ENCODE measurements around the gene RIMKLB.

GRCh38 chr12:8699714-8700113, 1.9 kb downstream of the RIMKLB start:
- TF ChIP-seq, protein P1, sequence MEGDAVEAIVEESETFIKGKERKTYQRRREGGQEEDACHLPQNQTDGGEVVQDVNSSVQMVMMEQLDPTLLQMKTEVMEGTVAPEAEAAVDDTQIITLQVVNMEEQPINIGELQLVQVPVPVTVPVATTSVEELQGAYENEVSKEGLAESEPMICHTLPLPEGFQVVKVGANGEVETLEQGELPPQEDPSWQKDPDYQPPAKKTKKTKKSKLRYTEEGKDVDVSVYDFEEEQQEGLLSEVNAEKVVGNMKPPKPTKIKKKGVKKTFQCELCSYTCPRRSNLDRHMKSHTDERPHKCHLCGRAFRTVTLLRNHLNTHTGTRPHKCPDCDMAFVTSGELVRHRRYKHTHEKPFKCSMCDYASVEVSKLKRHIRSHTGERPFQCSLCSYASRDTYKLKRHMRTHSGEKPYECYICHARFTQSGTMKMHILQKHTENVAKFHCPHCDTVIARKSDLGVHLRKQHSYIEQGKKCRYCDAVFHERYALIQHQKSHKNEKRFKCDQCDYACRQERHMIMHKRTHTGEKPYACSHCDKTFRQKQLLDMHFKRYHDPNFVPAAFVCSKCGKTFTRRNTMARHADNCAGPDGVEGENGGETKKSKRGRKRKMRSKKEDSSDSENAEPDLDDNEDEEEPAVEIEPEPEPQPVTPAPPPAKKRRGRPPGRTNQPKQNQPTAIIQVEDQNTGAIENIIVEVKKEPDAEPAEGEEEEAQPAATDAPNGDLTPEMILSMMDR (IDR thresholded peaks at IDR 0.05; ENCODE audit: low read length) = no peak
- TF ChIP-seq EZH2 (IDR thresholded peaks at IDR 0.05; ENCODE audit: borderline replicate concordance, low read length) = no peak
